ENCODE data around the gene UGCG. TPM values are rescaled to one million over a fixed set of nuclear protein-coding genes. Genes with fewer than 3 reads are reported as not detected.
"Not testable (repeated sequence)": the region's sequence is repeated elsewhere in the genome, so short reads cannot be mapped to it uniquely, and the experiment has no call there.

Gene UGCG
- polyA plus RNA-seq, 4 donors, result 24.9 to 82.2 (median 71.1) TPM

DNA sequence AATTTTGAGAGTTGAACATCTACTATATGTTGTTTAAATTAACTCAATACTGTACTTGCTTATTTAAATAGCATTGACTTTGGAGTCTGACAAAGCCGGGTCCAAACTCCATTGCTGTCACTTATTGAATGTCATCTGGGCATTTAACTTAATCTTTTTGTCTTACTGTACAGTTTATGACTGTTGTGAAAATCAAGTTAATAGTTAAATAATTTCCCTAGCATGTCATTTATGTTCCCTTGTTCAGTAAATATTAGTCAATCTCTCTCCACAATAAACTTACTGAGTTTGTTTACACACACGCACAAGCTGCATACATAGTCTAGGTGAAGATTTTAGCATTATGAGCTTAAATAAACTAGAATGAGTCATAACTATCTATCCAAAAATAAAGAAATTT, 6.3 kb upstream of the UGCG start:
- DNase-seq (ENCODE audit: low read depth in 4 of 4, low spot score in 3 of 4), result no peak

DNA sequence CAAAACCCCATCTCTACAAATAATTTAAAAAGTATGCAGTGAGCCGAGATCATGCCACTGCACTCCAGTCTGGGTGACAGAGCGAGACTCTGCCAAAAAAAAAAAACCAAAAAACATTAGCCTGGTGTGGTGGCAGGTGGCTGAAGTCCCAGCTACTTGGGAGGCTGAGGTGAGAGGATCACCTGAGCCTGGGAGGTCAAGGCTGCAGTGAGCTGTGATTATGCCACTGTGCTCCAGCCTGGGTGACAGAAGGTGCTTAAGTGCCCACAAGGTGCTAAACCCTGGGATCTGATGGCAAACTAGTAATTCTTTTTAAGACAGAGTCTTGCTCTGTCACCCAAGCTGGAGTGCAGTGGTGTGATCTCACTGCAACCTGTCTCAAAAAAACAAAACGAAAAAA, 5.7 kb upstream of the UGCG start:
- DNase-seq (ENCODE audit: low read depth in 4 of 4, low spot score in 3 of 4), result not testable (repeated sequence)

DNA sequence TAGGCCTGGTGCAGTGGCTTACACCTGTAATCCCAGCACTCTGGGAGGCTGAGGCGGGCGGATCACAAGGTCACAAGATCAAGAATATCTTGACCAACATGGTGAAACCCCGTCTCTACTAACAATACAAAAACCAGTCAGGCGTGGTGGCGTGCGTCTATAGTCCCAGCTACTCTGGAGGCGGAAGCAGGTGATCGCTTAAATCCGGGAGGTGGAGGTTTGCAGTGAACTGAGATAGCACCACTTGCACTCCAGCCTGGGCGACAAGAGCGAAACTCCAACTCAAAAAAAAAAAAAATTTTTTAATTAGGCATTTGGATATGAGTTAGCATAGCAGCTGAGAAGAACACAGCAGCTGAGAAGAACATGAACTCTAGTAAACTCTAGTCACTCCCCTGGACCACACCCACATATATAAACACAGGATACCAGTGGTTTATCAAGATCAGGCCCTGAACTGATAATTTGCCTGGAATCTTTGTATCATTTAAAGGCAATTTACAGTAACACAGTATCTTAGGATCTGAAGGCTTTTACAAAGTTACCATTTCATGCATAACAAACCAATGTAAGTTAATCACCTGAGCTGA, 4.6 kb upstream of the UGCG start:
- no peak for DNase-seq (ENCODE audit: low read depth in 4 of 4, low spot score in 3 of 4)

DNA sequence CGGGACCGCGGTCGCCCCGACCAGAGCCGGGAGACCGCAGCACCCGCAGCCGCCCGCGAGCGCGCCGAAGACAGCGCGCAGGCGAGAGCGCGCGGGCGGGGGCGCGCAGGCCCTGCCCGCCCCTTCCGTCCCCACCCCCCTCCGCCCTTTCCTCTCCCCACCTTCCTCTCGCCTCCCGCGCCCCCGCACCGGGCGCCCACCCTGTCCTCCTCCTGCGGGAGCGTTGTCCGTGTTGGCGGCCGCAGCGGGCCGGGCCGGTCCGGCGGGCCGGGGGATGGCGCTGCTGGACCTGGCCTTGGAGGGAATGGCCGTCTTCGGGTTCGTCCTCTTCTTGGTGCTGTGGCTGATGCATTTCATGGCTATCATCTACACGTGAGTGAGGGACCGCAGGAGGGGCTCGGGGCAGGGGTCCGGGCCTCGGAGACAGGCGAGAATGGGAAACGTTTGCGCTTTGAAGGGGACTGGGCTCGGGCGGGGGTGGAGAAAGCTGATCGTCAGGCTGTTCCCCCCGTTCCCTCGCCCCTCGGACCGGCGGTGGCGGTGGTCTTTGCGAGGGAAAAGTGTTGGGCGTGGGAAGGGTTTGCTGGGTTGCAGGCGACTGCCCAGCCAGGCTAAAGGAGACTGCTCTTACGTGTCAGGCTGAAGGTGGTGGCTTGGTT, 457 bp downstream of the UGCG start:
- peak in 3 of 4 donors; percentile 50 to 60 (median 57) for DNase-seq (ENCODE audit: low read depth in 4 of 4, low spot score in 3 of 4)

DNA sequence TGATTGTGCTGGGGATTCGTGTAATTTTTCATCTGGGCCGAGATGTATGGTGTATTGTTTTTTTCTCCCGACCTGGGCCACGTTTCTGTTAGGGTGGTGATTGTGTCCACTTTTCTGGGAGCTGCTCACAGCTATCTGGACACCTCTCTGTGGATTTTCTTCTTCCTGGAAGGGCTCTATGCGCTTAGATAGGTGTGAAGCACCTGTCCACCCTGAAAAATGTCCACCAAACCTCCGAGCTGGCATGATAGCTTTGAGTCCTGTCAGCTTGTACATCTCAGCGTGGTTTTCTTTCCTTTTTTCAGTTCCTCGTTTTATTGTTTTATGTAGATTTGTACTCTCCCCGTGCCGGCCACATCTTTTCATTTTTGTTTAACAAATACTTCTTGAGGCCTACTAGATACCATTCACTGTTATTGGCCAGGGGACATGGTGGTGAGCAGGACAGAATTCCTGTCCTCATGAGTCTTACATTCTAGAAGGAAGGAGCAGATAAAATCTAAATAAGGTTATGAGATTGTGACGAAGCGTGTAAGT, 1.1 kb downstream of the UGCG start:
- no peak for DNase-seq (ENCODE audit: low read depth in 4 of 4, low spot score in 3 of 4)

DNA sequence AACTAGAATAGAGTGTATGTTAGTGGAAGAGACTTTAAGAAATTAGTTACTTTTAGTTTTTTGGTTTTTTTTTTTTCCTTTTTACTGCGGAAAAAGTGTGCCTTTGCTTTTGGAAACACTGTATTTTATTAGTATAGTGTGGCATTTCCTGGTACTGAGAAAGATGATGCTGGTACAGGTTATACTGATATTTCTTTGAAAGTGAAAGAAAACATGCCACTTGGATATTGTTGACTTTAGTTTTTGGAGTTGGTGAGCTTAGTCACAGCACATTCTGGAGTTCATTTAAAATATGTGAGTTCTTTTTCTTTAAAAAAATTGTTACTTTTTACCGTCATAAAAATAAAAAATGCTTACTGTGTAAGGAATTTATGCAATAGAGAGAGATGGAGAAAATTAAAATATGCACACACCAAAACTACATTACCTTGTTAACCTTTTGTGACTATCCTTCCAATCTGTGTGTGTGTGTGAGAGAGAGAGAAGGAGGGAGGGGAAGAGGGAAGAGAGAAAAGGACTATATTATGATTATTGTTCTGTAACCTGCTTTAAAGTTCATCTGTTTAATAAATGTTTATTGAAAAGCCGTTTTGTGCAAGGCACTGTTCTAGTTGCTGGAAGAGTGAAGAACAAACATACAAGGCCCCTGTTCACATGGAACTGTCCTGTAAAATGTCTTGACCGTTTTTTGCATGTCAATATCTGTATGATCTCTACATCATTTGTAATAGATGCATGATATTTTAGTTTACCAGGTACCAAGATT, 1.9 kb downstream of the UGCG start:
- no peak for DNase-seq (ENCODE audit: low read depth in 4 of 4, low spot score in 3 of 4)

DNA sequence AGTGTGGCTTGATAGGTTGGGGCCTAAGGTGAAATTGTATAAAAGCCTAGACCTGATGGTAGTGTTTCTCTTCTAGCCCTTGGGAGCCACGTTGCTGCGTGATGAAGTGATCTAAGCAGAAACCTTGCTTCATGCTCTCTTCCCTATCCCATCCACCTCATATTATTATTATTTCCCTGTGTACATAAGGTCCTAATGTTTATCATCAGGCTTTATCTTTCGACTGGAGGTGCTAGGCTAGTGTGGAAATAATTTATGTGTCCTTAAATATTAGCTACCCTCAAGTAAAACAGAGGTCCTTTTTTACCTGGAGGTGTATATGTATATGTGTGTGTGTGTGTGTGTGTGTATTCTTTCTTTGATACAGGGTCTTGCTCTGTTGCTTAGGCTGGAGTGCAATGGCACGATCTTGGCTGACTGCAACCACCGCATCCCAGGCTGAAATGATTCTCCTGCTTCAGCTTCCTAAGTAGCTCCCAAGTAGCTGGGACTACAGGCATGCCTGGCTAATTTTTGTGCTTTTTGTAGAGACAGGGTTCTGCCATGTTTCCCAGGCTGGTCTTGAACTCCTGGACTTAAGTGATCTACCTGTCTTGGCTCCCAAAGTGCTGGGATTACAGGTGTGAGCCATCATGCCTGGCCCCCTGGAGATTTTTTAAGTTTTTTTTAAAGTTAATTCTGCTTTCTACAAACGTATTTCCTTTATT, 3.7 kb downstream of the UGCG start:
- no peak for DNase-seq (ENCODE audit: low read depth in 4 of 4, low spot score in 3 of 4)

DNA sequence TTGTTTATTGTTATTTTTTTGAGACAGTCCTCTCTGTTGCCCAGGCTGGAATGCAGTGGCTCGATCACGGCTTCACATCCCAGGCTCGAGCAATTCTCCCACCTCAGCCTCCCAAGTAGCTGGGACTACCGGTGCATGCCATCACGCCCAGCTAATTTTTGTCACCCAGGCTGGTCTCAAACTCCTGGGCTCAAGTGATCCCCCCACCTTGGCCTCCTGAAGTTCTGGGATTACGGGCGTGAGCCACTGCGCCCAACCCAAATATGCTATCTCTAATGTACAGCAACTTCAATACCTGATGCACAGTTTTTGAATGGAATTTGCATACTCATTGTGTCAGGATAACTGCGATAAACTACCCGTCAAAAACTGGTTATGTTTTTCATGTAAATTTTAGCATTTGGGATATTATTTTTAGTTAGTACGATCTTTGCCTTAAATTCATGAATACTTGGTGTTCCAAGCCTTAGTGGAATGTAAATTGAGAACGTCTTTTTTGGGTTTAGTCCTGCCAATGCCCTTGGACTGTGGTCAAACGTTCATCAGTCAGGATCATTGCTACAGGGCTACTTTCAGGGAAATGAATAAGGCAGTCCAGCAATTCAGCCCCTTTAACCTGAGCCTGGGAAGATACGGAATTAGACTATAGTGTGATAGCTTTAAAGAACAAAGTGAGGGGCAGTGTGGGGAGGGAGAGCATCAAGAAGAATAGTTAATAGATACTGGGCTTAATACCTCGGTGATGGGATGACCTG, 4.4 kb downstream of the UGCG start:
- no peak for DNase-seq (ENCODE audit: low read depth in 4 of 4, low spot score in 3 of 4)

DNA sequence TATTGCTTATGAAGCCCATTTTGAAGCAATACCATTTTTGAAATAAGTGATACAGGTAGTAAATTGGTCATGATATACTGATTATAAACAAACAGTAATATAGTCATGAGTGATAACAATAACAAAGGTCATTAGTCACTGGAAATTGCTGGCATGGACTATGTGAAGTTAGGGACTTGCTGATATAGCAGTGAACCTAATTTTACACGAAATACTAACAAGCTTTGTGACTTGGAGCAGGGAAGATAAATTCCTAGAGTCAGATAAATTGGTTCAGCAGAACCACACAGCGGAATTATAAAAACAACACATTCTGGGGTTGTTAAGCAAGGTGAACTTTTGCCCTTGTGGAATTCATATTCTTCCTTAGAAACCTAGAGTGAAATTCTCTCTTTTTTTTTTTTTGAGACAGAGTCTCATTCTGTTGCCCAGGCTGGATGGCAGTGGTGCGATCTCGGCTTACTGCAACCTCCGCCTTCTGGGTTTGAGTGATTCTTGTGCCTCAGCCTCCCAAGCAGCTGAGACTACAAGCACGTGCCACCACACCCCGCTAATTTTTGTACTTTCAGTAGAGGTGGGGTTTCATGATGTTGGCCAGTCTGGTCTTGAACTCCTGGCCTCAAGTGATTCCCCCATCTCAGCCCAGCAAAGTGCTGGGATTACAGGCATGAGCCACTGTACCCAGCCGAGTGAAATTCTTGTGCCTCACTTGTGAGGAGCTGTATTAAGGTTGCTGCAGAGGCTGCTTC, 6.0 kb downstream of the UGCG start:
- DNase-seq (ENCODE audit: low read depth in 4 of 4, low spot score in 3 of 4), result no peak

DNA sequence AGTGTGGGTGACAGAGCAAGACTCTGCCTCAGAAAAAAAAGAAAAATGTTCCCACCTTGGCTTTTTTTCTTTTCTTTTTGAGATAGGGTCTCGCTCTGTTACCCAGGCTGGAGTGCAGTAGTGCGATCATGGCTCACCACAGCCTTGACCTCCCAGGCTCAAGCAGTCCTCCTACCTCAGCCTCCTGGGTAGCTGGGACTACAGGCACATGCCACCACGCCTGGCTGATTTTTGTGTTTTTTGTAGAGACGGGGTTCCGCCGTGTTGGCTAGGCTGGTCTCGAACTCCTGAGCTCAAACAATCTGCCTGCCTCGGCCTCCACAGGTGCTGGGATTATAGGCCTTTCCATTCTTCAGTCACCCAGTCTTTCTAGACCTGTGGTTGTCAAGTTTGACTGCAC, 6.9 kb downstream of the UGCG start:
- not testable (repeated sequence) for DNase-seq (ENCODE audit: low read depth in 4 of 4, low spot score in 3 of 4)

DNA sequence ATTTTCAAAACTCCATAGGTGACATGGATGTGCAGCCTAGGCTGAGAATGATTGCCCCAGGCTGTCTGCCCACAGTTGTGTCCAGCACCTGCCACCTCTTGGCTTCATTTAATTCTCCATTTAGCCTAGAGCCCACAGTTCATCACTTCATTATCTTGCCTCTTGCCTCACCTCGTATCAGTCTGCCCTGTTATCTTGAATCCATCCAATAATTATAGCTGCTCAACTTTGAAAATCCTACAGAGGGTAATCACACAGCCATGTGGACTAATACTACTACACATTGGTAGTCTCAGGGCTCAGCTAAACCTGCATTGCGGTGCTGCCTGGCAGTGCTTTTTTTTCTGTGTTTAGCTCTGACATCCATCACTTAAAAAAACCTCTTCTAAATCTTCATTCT, 7.4 kb downstream of the UGCG start:
- no peak for DNase-seq (ENCODE audit: low read depth in 4 of 4, low spot score in 3 of 4)

DNA sequence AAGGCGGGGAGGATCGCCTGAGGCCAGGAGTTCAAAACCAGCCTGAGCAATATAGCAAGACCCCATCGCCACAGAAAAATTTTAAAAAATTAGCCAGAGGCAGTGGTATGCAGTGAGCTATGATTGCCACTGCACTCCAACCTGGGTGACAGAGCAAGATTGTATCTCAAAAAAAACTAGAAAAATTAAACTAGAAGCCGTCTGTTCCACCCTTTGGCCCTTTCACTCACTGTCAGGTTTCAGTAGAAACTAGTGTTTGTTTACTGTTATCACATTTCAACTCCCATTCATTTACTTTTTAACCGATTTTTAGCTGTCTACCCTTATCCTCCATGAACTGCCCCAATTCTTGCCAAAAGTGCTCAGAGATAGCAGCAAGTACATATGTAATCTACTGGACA, 8.3 kb downstream of the UGCG start:
- DNase-seq (ENCODE audit: low read depth in 4 of 4, low spot score in 3 of 4), result no peak

DNA sequence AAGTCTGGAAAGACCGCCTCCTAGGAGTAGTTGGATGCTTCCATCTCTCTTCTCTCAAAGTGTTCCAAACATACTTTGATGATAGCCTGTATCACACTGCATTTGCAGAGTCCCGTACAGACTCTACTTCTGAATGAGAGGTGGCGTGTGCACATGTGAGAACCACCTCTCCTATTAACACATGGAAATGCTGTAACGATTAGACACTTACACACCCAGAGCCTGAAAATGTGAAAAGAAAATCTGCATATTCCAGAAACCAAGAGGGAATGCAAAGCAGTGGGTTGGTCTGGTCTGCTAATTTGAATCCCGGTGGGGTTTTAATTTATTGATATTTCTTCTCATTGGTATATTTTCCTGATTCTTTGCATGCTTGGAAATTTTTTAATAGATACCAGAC, 10.5 kb downstream of the UGCG start:
- no peak for DNase-seq (ENCODE audit: low read depth in 4 of 4, low spot score in 3 of 4)

DNA sequence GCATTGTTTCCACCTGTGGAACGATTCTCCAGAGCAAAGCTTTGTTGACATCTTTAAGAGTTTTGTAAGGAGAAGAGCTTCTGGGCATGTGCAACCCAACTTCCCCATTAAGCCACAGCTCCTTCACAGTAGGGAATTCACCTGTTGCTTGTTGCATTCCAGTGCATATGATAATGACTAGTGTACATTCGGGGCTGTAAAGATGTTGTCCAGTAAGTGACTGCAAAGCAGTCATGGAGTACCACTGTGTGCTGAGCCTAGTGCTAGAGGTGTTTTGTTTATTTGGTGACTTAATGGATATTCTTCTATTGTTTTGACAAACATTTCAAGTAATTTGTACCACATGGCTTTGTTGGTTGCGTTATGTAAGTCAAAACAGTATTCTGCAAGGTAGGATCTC, 12.8 kb downstream of the UGCG start:
- no peak for DNase-seq (ENCODE audit: low read depth in 4 of 4, low spot score in 3 of 4)

DNA sequence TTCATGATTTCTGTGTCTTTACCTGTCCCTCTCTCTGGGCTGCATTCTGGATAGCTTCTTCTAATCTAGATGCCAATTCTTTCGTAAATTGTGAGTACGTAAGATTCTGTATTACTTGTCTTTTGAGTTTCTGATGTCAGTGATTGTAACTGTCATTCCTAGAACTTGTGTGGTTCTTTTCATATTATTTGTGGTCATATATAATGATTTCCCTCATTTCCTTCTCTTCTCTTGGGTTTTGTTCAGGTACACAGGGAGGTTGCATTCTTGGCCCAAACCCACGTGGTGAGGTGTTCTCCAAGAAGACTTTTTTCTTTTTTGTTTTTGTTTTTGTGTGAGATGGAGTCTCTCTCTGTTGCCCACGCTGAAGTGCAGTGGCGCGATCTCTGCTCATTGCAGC, 13.8 kb downstream of the UGCG start:
- DNase-seq (ENCODE audit: low read depth in 4 of 4, low spot score in 3 of 4), result no peak

DNA sequence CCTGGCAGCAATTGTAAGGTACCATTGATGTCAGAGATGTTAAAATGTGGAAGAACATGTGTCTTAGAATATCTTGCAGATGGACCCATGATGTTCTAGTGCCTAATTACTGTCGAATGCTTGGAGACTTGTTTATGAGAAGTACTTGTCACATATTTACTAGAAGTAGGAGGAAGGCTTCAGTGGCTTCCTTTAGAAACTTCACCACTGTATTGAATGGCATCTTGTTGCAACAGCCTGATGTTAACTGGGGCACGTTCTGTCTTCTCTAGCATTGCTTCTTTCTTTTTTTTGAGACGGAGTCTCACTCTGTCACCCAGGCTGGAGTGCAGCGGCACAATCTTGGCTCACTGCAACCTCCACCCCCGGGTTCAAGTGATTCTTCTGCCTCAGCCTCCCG, 16.5 kb downstream of the UGCG start:
- no peak for DNase-seq (ENCODE audit: low read depth in 4 of 4, low spot score in 3 of 4)

DNA sequence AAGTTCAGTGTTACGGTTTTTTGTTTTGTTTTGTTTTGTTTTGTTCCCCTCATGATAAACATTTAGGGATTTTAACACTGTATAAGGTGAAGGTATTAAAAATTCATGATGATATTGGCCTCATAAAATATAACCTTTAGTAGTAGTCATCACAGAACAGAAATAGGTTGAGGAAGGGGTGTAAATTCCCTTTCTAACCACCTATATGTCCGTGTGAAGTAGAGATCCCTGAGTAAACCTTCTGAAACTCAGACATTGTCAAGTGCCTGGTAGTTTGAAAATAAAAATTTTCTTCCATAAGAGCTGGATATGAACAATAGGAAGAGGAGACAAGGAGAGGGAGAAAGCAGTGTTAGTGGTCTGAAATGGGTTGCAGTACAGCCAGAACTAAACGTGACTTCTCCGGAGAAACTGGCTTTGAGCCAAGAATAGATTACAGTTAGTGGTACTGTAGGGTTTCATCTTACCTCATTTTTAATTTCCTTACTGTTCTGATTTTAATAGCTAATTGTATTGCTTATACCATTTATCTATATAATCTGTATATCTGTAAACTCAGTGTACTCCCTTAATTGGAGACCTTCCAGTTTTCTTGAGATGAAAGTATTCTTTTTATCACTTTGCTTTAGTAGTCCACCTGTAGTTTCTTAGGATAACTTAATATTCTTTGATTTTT, 18.3 kb downstream of the UGCG start:
- DNase-seq (ENCODE audit: low read depth in 4 of 4, low spot score in 3 of 4), result no peak

DNA sequence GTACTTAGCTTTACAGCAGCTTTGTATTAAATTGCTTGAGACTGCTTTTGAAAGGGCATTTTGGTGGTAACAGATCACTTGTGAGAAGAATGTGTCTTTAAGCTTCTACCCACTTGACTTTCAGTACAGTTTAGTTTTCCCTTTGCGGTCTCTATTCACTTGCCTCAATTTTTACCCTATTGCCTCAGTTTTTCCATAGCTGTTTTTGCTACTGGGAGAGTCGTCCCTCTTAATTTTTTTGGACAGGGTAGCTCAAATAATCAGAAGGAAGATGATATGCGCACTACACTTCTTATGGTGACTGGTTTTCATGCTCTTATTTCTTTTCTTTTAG, 18.8 kb downstream of the UGCG start:
- no peak for DNase-seq (ENCODE audit: low read depth in 4 of 4, low spot score in 3 of 4)

DNA sequence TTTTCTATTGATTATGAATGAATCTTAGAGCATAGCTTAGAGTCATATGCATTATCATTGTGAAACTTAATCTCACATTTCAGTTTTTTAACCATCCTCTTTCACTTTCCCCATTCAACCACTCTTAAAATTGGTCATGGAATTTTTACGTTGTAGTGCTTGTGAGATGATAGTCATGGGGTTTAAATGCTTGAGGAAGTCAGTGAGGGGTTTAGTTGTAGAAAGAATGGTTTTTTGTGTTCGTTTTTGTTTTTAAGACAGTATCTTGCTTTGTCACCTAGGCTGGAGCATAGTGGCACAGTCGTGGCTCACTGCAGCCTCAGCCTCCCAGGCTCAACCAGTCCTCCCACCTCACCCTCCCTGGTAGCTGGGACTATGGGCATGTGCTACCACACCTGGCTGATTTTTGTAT, 19.6 kb downstream of the UGCG start:
- no peak for DNase-seq (ENCODE audit: low read depth in 4 of 4, low spot score in 3 of 4)

Measured in left renal pelvis (tissue), 4 donors.